NCI-H2029 treated with DMSO at 0.1 percent for 48 hours (cell line): Measurements from ENCODE around the gene KLHDC7B.

ENCODE experiments used
- DNase-seq: peaks from one replicate; lab custom pipeline; 2025; lab: John Stamatoyannopoulos, UW

The KLHDC7B gene

DNA sequence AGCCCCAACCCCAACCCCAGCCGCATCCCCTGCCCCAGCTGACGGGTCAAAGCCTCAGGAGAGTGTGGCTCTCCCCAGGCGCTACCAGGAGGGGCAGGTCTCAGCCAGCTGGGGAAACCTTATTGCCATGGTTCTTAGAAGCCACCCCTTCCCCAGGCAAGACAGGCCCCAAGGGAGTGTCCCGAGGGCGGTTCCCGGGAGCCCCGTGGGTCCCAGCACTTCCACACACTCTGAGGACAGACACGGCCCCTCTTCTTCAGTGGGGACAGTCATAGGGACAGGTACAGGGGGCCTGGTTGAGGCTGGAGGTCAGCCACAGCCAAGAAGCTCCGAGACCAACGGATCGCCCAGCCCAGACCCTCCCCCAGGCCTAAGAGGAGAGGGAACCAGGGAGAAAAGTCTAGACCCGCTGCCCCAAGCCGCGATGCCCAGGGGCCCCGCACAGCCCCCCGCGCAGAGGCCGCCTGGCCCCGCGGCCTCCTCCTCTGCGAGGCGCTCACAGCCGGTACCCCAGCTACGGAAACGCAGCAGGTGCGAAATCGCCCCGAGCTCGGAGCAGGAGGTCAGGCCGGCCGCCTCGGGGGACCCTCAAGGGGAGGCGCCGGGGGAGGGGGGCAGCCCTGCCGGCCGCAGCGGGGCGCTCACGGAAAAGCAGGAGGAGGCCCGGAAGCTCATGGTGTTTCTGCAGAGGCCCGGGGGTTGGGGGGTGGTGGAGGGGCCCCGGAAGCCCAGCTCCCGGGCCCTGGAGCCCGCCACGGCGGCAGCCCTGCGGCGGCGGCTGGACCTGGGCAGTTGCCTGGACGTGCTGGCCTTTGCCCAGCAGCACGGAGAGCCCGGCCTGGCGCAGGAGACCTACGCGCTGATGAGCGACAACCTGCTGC lies 2.6 kb downstream of the KLHDC7B start:
- DNase-seq = no peak

DNA sequence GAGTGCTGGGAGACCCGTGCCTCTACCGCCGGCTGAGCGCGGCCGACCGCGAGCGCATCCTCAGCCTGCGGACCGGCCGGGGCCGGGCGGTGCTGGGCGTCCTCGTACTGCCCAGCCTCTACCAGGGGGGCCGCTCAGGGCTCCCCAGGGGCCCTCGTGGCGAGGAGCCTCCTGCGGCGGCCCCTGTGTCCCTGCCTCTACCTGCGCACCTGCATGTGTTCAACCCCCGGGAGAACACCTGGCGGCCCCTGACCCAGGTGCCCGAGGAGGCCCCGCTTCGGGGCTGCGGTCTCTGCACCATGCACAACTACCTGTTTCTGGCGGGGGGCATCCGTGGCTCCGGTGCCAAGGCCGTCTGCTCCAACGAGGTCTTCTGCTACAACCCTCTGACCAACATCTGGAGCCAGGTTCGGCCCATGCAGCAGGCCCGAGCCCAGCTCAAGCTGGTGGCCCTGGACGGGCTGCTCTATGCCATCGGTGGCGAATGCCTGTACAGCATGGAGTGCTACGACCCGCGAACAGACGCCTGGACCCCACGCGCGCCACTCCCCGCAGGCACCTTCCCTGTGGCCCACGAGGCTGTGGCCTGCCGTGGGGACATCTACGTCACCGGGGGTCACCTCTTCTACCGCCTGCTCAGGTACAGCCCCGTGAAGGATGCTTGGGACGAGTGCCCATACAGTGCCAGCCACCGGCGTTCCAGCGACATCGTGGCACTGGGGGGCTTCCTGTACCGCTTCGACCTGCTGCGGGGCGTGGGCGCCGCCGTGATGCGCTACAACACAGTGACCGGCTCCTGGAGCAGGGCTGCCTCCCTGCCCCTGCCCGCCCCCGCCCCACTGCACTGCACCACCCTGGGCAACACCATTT lies 3.5 kb downstream of the KLHDC7B start:
- DNase-seq = no peak

DNA sequence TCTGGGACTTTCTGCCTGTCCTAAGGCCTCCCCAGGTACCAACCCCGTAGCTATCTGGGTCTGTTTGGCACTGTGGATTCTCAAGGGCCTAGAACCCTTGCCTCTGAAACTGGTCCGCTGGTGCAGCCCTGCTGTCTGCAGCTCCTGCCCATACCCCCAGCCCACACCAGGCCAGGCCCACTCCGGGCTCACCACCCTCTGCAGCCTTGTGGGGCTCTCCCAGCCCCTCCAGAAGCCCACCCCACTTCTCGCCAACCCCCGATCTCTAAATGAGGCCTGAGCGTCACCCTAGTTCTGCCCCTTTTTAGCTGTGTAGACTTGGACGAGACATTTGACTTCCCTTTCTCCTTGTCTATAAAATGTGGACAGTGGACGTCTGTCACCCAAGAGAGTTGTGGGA lies 4.7 kb downstream of the KLHDC7B start:
- no peak for DNase-seq

DNA sequence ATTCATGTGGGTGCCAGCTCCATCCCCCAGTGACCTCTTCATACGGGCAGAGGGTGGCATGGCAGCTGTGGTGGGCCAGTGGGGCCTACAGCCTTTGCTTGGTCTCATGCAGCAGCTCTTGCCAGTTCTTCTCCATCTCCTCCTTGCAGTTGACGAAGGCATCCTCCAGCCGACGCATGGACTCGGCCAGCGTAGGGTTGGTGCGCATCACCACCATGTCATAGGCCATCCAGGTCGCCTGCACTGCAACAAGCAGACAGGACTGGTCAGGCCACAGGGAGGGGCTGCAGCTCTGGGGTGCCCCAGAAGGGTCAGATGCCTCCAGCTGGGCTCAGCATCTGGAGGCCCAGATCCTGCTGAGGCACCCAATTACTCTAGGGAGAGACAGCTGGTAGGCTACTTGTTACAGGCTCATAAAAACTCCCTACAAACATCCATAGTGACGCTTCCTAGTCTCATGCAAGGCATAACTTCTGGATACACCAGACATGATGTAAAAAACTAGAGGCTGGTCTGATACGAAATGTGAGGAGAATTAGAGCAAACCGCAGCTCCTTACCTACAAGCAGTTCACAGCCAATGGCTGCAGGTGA lies 5.6 kb downstream of the KLHDC7B start:
- DNase-seq = no peak

DNA sequence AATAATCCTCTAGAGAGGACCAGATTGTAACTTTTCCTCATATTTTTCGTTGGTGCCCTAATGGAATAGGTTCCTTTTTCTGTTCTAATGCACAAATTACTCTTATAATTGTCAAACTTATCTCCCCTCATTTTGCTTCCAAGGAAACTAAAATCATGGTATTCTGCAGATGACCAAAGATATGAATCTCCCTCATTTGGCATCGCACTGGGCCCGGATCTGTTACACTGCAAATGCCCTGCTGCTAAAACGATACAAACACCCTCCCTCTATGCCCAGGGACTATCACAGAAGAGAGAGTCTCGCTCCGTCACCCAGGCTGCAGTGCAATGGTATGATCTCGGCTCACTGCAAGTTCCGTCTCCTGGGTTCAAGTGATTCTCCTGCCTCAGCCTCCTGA lies 7.6 kb downstream of the KLHDC7B start:
- DNase-seq = no peak

DNA sequence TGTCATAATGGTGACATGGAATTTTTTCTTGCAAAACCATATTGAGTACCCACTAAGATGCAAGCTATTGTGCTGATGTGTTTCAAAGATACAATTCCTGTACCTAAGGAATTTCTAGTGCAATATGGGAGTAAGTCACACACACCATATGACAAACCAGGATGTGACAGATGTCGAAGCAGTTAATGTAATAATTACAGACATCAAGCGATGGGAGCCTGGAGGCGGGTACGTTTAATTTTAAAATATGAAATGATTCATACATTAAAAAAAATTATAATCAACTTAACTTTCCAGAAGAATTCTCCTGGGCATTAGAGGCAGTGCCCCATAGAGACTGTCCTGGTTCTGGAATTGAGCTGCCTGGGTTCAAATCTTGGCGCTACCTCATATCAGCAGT lies 11.0 kb downstream of the KLHDC7B start:
- DNase-seq = no peak

DNA sequence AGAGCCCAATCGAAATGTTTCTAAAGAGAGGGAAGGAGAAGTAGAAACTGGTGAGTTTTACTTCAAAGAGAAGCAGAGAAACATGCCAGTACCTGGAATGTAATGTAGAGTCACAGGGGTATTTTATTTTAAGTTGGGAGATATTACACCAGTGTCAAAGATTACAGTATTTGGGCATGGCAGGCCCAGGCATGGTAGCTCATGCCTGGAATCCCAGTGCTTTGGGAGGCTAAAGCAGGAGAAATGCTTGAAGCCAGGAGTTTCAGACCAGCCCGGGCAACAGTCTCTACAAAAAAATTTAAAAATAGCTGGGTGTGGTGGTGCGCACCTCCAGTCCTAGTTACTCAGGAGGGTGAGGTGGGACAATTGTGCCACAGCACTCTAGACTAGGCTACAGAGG lies 14.3 kb downstream of the KLHDC7B start:
- no peak for DNase-seq

DNA sequence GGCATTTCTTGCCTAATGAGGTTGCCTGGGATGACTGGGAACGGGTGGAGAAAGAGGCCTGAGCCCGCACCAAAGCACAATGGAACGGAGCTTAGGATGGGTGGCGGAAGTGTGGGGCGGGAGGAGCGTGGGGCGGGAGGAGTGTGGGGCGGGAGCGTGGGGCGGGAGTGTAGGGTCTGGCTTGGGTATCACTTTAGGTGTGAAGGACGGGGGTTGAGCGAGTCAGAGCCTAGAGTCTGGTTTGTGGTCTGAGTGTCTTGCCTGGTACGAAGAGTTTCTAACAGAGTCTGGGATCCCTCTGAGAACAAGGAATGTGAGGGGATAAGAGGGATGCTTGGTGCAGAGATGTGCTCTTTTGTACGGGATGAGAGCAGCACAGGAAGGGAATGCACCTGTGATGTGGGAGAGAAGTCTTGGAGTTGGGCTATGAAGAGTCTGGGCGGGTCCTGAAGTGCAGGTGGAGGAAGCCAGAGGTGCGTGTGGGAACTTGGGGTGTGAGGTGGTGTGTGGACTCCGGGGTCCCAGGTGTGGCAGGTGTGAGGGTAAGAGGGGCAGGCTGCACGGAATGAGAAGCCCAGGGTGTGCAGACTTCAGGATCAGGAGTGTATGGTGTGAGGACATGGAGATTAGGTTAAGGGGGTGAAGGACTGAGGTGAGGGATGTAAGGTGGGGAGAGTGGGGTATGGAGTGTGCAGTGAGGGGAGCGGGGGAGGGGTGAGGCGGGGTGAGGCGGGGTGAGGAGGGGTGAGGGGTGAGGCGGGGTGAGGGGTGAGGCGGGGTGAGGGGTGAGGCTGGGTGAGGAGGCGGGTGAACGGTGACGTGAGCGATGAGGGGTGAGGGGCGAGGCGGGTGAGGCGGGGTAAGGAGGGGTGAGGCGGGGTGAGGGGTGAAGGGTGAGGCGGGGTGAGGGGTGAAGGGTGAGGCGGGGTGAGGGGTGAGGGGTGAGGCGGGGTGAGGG lies 16.0 kb downstream of the KLHDC7B start:
- DNase-seq = no peak

DNA sequence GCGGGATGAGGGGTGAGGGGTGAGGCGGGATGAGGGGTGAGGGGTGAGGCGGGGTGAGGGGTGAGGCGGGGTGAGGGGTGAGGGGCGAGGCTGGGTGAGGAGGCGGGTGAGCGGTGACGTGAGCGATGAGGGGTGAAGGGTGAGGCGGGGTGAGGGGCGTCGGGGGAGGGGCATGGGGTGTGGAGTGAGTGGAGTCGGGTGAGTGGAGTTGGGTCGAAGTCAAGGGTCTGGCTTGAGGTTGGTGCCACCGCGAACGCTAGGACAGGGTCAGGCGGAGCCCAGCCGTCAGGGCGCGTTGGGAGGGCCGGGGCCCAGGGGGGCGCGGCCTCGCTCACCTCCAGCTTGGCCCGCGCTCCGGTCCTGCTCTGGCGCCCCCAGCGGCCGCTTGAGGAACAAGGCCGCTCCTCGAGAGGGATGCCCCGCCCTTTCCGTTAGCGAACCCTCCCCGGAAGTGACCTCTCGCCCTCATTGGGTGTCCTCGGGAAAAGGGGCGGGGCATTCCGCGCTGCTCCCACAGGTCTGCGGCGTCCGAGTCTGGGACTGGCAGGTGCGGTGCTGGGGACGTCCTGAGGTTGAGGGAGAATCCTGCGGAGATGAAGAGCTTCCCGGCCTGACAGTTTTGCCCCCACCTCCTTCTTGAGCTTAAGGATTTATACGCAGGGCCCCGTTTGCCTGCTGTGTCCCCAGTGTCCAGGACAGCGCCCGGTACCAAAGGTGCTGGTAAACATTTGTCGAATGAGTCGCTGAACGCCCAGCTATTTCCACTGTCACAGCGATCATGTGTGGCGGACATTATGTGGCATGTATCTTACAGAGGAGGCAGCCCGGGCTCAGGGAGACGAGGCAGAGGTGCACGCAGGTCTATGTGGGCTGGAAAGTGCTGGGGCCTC lies 17.1 kb downstream of the KLHDC7B start, which contains the start of gene SYCE3:
Gene SYCE3, minus strand, starts transcription at position 397 of the 890 bp plus-strand sequence. CDS start 6,514 bp downstream, outside the sequence.
- peak; percentile 56 for DNase-seq

DNA sequence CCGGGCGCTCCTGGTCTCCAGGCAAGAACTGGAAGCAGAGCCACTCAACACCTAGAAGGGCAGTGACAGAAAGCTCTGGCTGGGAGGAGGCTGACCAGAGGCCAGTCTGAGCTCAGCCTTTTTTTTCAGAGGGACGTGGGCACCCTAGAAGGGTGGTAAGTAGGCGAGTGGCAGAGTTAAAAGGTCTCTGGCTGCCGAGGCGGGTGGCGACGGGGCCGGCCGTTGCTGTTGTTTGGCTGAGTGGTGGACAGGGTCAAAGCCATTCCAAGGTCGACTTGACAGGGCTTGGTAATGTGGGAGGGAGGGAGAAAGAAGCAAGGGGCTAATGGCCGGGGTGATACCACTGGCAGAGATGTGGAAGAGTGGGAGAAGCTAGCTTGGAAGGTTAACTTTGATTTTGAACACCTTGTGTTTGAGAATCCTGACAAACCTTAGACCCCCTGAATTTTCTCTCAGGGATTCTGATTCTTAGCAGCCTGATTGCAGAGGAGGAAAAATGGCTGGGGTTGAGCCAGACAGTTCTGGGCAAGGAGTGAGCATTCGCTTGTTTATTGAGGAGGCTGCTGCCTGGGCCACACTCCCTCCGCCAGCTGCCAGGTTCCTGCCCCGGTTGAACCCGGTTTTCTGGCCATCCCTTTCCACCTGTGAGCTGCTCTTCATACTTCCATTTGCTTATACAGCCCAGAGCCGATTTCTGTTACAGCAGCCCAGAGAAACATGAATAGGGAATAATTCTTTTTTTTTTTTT lies 17.9 kb downstream of the KLHDC7B start:
- no peak for DNase-seq

DNA sequence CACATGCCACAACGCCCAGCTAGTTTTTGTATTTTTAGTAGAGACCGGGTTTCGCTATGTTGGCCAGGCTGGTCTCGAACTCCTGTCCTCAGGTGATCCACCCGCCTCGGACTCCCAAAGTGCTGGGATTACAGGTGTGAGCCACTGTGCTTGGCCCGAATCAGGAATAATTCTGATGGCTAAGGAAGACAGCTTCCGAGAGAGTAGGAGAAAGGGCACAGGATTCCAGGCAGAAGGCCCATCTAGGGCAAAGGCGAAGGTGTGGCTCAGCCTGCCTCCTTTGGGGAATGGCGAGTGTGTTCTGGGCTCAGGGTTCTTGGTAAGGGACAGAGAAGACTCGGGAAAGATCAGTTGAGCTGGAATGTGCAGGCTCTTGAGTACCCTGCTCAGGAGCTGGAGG lies 18.6 kb downstream of the KLHDC7B start:
- DNase-seq = no peak

DNA sequence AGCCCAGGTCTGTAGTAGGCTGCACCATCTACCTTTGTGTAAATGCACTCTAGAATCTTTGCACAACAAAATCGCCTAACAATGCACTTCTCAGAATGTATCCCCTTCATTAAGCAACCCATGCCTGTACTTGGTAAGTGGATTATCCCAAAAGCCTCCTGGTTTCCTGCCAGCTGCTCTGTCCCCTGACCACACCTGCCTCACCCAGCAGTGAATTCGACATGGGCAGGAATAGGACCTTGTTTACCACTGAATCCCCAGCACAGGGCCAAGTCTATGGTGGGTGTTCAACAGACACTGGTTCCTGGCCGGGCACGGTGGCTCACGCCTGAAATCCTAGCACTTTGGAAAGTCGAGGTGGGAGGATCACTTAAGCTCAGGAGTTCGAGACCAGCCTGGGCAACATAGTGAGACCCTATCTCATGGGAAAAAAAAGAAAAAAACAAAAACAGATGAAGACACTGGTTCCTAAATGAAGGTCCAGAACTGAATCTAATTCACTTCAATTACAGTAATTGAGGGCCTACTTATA lies 22.1 kb downstream of the KLHDC7B start:
- no peak for DNase-seq

DNA sequence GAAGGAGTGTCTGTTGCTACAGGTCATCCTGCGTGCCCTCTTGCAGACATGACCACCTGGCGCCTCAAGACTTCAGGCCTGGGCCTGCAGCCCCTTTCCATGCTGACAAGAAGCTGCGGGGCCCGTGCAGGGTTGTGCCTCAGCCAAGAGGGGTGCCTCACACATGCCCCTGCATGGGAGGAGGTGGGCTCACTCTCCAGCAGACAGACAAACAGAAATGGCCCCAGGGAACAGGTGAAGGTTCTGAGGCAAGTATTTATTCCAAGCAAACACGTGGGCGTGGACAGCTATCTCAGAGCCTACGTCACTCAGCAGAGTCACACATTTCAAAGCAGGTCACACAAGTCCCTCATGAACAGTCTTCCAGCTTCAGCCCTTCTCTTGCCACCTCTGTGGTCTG lies 22.9 kb downstream of the KLHDC7B start:
- no peak for DNase-seq

DNA sequence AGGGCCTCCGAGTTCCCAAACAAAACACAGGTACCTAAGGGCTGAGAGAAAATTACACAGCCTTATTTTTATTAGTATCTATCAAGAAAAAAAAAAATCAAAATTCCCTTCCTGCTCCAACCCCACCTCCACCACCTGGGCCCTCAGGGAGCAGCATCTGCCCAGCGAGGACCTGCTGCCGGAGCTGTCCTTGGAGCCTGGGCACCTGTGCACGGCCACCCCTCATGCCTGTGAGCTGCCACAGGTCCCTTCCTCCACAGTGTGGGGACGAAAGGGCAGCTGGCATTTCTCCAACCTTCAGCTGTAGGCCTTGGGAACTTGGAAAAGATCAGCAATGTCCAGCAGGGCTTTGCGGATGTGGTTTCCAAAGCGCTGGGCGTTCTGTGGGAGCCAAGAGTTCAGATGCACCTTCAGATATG lies 23.4 kb downstream of the KLHDC7B start:
- DNase-seq = no peak

DNA sequence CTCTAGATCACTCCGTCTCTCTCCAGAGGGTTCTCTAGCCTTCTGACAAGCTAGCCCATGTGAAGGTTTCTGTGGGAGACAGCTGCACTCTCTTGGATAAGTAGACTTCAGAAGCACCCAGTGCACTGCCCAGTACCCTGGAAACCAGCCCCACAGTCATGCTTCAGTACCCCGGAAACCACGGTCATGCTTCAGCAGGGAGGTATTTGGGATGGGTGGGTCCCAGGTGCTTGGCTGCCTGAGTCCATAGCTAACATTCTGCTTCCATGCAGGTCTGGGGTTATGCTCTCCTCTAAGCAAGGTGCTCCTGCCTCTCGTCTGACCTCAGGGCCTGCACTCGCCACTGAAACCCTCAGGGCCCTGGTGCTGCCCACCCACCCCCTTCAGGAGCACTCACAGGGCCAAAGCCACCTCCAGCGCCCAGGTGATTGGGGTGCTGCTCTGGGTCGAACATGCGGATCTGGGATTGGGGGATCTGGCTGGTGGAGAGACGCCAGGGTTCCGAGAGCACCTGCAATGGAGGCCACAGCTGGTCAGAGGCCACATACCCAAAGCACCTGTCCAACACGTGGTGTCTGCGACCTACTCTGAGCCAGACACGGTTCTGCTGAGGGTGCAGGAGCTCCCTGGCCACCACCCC lies 24.3 kb downstream of the KLHDC7B start:
- DNase-seq = no peak

DNA sequence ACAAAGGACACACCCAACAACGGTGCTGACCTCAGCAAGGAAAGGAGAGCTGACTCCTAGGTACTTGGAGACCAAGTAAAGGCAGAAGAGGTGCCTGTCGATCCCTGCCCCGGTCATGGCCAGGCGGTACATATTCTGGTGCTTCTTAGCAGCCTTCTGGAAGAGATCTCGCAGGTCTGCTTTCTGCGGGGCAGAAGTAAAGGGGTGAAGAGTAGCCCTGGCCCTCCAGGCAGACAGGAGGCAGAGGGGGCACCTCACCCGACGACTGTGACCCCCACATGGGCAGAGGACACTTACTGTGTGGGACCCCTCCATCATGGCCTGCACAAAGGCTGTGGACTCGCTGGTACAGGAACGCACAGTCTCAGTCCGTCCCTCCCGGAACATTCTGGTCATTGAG lies 25.2 kb downstream of the KLHDC7B start:
- DNase-seq = no peak

DNA sequence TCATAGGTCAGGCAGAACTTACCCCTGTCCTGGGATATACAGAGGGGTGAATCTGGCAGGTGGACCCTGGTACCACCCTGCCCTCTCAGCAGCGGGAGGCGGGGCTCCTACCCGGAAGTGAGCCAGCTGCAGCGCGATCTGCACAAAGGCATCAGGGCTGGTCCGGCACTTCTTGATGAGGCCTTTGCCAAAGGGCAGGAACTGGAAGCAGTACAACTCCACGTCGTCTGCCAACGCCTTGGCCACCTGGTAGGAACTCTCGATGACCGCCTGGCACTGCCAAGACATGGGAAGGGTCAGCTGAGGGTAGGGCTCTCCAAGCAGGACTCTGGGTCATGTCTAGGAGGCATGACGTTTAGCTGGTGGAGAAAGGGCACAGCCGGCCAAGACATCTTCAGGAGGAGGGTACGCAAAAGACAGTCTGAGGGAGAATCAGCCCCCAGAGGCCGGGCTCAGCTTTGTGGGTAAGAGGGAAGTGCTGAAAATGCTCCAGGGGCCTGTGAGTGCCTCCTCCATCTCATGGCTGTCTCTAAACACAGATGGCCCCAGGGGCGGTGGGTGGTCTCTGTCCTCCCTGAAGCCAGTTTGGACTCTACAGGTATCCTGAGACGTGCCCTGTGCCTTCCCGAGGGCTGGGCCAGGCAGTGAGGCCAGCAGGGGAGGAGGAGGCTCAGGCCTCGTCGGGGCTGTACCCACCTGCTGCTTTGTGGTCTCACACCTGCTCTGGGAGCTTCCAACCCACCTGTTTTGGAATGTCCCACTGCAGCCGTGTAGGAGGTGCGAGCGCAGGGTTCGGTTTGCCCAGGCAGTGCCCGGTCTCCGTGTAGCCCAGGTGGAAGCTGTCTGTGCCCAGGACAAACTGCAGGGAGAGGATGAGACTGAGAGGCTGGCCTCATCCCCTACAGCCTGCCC lies 25.8 kb downstream of the KLHDC7B start:
- no peak for DNase-seq

DNA sequence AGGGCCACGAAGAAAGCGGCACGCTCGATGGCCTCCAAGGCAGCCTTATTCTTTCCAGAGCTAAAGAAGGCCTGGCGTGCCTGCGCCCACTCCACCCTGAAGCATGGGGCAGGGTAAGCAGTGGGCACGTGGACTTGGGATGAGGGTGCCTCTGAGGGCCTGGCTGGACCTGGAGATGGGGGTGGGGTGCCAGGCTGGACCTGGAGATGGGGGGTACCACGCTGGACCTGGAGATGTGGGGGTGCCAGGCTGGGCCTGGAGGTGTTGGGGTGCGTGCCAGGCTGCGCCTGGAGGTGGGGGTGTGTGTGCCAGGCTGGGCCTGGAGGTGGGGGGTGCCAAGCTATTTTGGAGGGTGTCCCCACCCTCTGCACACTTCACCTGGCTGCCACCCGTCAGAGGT lies 27.3 kb downstream of the KLHDC7B start:
- DNase-seq = no peak
